Measurements from ENCODE around the gene NCBP3. TPM values are rescaled to one million over a fixed set of nuclear protein-coding genes. Genes with fewer than 3 reads are reported as not detected.

NCBP3 gene, protein sequence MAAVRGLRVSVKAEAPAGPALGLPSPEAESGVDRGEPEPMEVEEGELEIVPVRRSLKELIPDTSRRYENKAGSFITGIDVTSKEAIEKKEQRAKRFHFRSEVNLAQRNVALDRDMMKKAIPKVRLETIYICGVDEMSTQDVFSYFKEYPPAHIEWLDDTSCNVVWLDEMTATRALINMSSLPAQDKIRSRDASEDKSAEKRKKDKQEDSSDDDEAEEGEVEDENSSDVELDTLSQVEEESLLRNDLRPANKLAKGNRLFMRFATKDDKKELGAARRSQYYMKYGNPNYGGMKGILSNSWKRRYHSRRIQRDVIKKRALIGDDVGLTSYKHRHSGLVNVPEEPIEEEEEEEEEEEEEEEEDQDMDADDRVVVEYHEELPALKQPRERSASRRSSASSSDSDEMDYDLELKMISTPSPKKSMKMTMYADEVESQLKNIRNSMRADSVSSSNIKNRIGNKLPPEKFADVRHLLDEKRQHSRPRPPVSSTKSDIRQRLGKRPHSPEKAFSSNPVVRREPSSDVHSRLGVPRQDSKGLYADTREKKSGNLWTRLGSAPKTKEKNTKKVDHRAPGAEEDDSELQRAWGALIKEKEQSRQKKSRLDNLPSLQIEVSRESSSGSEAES
- polyA plus RNA-seq (2013, experiment 1 of 2), result 32.2 TPM
- 31.9 TPM for polyA plus RNA-seq (2013, experiment 2 of 2)

DNA sequence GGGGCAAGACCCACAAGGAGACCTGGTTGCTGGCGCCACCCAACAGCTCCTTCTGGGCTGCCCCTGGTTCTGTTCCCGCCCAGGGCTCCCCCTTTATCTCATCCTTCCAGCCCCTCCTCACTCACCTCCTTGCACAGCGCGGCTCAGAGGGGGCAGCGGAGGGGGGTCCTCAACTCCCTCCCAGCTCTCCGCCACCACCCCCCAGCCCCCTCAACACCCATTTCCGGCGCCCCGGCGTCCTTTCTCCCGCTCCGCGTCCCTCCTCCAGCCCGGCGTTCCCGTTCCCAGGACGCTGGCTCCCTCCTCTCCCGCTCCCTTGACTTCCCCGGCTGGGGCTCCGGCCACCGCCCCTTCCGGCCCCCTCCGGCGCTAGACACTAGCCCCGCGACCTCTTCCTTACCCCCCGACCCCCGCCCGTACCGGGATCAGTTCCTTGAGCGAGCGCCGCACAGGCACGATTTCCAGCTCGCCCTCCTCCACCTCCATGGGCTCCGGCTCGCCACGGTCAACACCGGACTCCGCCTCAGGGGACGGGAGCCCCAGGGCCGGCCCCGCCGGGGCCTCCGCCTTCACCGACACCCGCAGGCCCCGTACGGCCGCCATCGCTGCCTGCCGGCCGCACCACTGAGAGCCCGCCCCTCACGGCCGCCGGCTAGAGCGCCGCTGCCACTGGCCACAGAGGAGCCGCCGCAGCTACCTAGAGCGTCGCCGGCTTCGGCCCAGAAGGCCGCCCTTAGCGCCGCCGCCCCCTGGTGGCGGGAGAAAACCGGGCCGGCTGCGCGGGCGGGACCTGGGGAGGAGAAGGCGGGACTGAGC is at the start of gene NCBP3:
Gene NCBP3, minus strand, starts transcription at position 626 of the 816 bp plus-strand sequence. Its CDS starts 23 bp downstream, at position 603.
- Histone ChIP-seq H3K4me2 (ENCODE audit: insufficient read depth, low read length, poor library complexity, severe bottlenecking) (peak within 1 kb of the TSS; percentile 38), H4K91ac (ENCODE audit: low read depth, low read length, poor library complexity) (no peak within 1 kb of the TSS), H3K4me1 (ENCODE audit: control insufficient read depth in 2 of 2, insufficient read depth in 1 of 2, low read depth in 1 of 2, low read length in 2 of 2) (peaks cover 2 to 8% of the 10 kb centered on the region in 2 donors), H3K79me1 (ENCODE audit: low read depth, low read length) (peaks cover 2% of the 10 kb centered on the region), H3K9ac (ENCODE audit: low read depth, low read length, poor library complexity) (peak within 1 kb of the TSS; percentile 90), H3K36me3 (replicated peaks in 1 of 2; ENCODE audit: control insufficient read depth in 2 of 2, insufficient read depth in 2 of 2, low read length in 2 of 2) (peaks cover 6 to 38% of the 10 kb centered on the region in 2 donors), H3K27ac (replicated peaks; ENCODE audit: low read length) (peak within 1 kb of the TSS; percentile 76), H3K9me3 (replicated peaks in 1 of 2; ENCODE audit: control insufficient read depth in 2 of 2, insufficient read depth in 1 of 2, low read depth in 1 of 2, low read length in 2 of 2) (no peaks in the 10 kb centered on the region), H3K18ac (ENCODE audit: low read length) (peak within 1 kb of the TSS; percentile 100), H2BK5ac (ENCODE audit: low read length) (peak within 1 kb of the TSS; percentile 94), H2BK12ac (ENCODE audit: low read length) (no peak within 1 kb of the TSS), H2BK120ac (ENCODE audit: low read depth, low read length) (peak within 1 kb of the TSS; percentile 39), H3K14ac (ENCODE audit: low read length) (no peak within 1 kb of the TSS), H2BK15ac (ENCODE audit: low read length) (no peak within 1 kb of the TSS), H3K4ac (ENCODE audit: low read length) (no peak within 1 kb of the TSS), H3K4me3 (ENCODE audit: low read length in 2 of 2) (peak within 1 kb of the TSS; percentile 80 to 96), H3K27me3 (ENCODE audit: control insufficient read depth in 3 of 3, insufficient read depth in 3 of 3, low read depth in 1 of 3, low read length in 3 of 3) (no peaks in the 10 kb centered on the region), H2AFZ (ENCODE audit: low read length) (peak within 1 kb of the TSS; percentile 100), H2AK5ac (ENCODE audit: low read depth, low read length) (no peak within 1 kb of the TSS), H3K23ac (ENCODE audit: low read depth, low read length, poor library complexity) (peak within 1 kb of the TSS; percentile 90), H4K8ac (ENCODE audit: low read depth, low read length) (no peak within 1 kb of the TSS)
- WGBS, 2 donors (ENCODE audit: extremely low coverage in 2 of 2, insufficient read length in 2 of 2, insufficient replicate concordance in 1 of 2), result no CpG with 5 or more reads among the region's 76 CpGs
- DNase-seq (ENCODE audit: low spot score), result peak; percentile 95

DNA sequence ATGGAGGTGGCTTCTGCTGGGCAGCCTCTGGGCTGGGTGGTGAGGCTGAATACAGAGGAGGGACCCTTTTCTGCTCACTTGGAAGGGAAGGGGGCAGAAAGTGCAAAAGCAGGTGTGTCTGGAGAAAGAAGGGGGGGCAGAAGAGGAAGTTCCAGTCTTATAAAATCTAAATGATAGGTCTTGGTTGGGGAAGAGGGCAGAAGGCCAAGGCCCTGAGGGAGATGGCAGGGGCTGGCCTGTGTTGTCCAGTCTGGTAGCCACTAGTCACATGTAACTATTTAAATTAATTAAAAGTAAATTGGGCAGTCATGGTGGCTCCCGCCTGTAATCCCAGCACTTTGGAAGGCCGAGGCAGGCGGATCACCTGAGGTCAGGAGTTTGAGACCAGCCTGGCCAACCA is 49.3 kb upstream of the NCBP3 start:
- H3K4me1 ChIP-seq (ENCODE audit: control insufficient read depth in 2 of 2, insufficient read depth in 1 of 2, low read depth in 1 of 2, low read length in 2 of 2), result peaks cover 14 to 19% of the 10 kb centered on the region in 2 donors
- H4K8ac ChIP-seq (ENCODE audit: low read depth, low read length), result no peak overlapping the region
- no peaks in the 10 kb centered on the region for H3K36me3 ChIP-seq (replicated peaks in 1 of 2; ENCODE audit: control insufficient read depth in 2 of 2, insufficient read depth in 2 of 2, low read length in 2 of 2)
- no peak overlapping the region for H2BK5ac ChIP-seq (ENCODE audit: low read length)
- H2BK15ac ChIP-seq (ENCODE audit: low read length), result peak overlapping the region; percentile 13
- H3K4me3 ChIP-seq (ENCODE audit: low read length in 2 of 2), result no peak overlapping the region
- H4K91ac ChIP-seq (ENCODE audit: low read depth, low read length, poor library complexity), result no peak overlapping the region
- H3K27me3 ChIP-seq (ENCODE audit: control insufficient read depth in 3 of 3, insufficient read depth in 3 of 3, low read depth in 1 of 3, low read length in 3 of 3), result peaks cover 0 to 24% (median 3%) of the 10 kb centered on the region in 3 experiments
- H2BK12ac ChIP-seq (ENCODE audit: low read length), result no peak overlapping the region
- H3K23ac ChIP-seq (ENCODE audit: low read depth, low read length, poor library complexity), result no peak overlapping the region
- H2BK120ac ChIP-seq (ENCODE audit: low read depth, low read length), result no peak overlapping the region
- H2AK5ac ChIP-seq (ENCODE audit: low read depth, low read length), result peak overlapping the region; percentile 66
- H3K14ac ChIP-seq (ENCODE audit: low read length), result no peak overlapping the region
- no peaks in the 10 kb centered on the region for H3K79me1 ChIP-seq (ENCODE audit: low read depth, low read length)
- no peak overlapping the region for H3K9ac ChIP-seq (ENCODE audit: low read depth, low read length, poor library complexity)
- no peak overlapping the region for H3K18ac ChIP-seq (ENCODE audit: low read length)
- H3K4ac ChIP-seq (ENCODE audit: low read length), result no peak overlapping the region
- no CpG with 5 or more reads among the region's 3 CpGs for WGBS, 2 donors (ENCODE audit: extremely low coverage in 2 of 2, insufficient read length in 2 of 2, insufficient replicate concordance in 1 of 2)
- no peak for DNase-seq (ENCODE audit: low spot score)
- no peak overlapping the region for H3K27ac ChIP-seq (replicated peaks; ENCODE audit: low read length)
- H3K4me2 ChIP-seq (ENCODE audit: insufficient read depth, low read length, poor library complexity, severe bottlenecking), result no peak overlapping the region
- no peak overlapping the region for H2AFZ ChIP-seq (ENCODE audit: low read length)
- H3K9me3 ChIP-seq (replicated peaks in 1 of 2; ENCODE audit: control insufficient read depth in 2 of 2, insufficient read depth in 1 of 2, low read depth in 1 of 2, low read length in 2 of 2), result no peaks in the 10 kb centered on the region

DNA sequence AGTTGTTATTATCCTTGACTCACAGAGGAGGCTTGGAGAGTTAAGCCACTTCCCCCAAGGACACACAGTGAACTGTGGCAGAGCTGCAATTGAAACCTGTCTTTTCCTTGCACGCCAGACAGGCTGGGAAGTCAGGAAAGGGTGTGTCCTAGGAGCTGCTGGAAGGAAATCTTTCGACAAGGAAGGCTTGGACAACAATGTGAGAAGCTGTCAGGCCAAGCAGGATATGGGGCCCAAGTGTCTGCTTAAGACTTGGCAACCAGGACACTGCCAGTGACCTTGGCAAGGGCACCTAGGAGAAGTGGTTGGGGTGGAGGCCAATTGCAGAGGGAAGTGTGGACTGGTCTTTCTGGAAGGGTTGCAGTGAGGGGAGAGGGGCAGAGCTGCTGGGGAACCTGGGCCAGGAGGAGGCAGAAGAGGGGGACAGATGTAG is 48.9 kb upstream of the NCBP3 start:
- H3K14ac ChIP-seq (ENCODE audit: low read length), result no peak overlapping the region
- H2BK15ac ChIP-seq (ENCODE audit: low read length), result peak overlapping the region; percentile 13
- H2AFZ ChIP-seq (ENCODE audit: low read length), result no peak overlapping the region
- H3K79me1 ChIP-seq (ENCODE audit: low read depth, low read length), result no peaks in the 10 kb centered on the region
- no CpG with 5 or more reads among the region's 2 CpGs for WGBS, 2 donors (ENCODE audit: extremely low coverage in 2 of 2, insufficient read length in 2 of 2, insufficient replicate concordance in 1 of 2)
- no peak overlapping the region for H2BK5ac ChIP-seq (ENCODE audit: low read length)
- no peak overlapping the region for H4K8ac ChIP-seq (ENCODE audit: low read depth, low read length)
- no peak overlapping the region for H3K9ac ChIP-seq (ENCODE audit: low read depth, low read length, poor library complexity)
- DNase-seq (ENCODE audit: low spot score), result no peak
- H3K4me1 ChIP-seq (ENCODE audit: control insufficient read depth in 2 of 2, insufficient read depth in 1 of 2, low read depth in 1 of 2, low read length in 2 of 2), result peaks cover 17 to 19% of the 10 kb centered on the region in 2 donors
- no peak overlapping the region for H3K4me3 ChIP-seq (ENCODE audit: low read length in 2 of 2)
- no peak overlapping the region for H3K18ac ChIP-seq (ENCODE audit: low read length)
- H3K27ac ChIP-seq (replicated peaks; ENCODE audit: low read length), result no peak overlapping the region
- no peak overlapping the region for H4K91ac ChIP-seq (ENCODE audit: low read depth, low read length, poor library complexity)
- H3K4ac ChIP-seq (ENCODE audit: low read length), result no peak overlapping the region
- no peak overlapping the region for H2BK120ac ChIP-seq (ENCODE audit: low read depth, low read length)
- no peak overlapping the region for H3K23ac ChIP-seq (ENCODE audit: low read depth, low read length, poor library complexity)
- H3K4me2 ChIP-seq (ENCODE audit: insufficient read depth, low read length, poor library complexity, severe bottlenecking), result no peak overlapping the region
- peak overlapping the region; percentile 66 for H2AK5ac ChIP-seq (ENCODE audit: low read depth, low read length)
- H2BK12ac ChIP-seq (ENCODE audit: low read length), result no peak overlapping the region
- no peaks in the 10 kb centered on the region for H3K9me3 ChIP-seq (replicated peaks in 1 of 2; ENCODE audit: control insufficient read depth in 2 of 2, insufficient read depth in 1 of 2, low read depth in 1 of 2, low read length in 2 of 2)
- no peaks in the 10 kb centered on the region for H3K36me3 ChIP-seq (replicated peaks in 1 of 2; ENCODE audit: control insufficient read depth in 2 of 2, insufficient read depth in 2 of 2, low read length in 2 of 2)
- peaks cover 0 to 28% (median 3%) of the 10 kb centered on the region in 3 experiments for H3K27me3 ChIP-seq (ENCODE audit: control insufficient read depth in 3 of 3, insufficient read depth in 3 of 3, low read depth in 1 of 3, low read length in 3 of 3)
